GM21529 (cell line): ENCODE measurements around the gene PRKD2.
"Not testable (repeated sequence)": the region's sequence is repeated elsewhere in the genome, so short reads cannot be mapped to it uniquely, and the experiment has no call there.

ENCODE experiments used
- ATAC-seq: cut with Tn5 transposase; IDR thresholded peaks from one replicate; pipeline ENCODE4 v1.9.1; 2021; ENCODE audit not compliant: unreplicated experiment

PRKD2 gene

DNA sequence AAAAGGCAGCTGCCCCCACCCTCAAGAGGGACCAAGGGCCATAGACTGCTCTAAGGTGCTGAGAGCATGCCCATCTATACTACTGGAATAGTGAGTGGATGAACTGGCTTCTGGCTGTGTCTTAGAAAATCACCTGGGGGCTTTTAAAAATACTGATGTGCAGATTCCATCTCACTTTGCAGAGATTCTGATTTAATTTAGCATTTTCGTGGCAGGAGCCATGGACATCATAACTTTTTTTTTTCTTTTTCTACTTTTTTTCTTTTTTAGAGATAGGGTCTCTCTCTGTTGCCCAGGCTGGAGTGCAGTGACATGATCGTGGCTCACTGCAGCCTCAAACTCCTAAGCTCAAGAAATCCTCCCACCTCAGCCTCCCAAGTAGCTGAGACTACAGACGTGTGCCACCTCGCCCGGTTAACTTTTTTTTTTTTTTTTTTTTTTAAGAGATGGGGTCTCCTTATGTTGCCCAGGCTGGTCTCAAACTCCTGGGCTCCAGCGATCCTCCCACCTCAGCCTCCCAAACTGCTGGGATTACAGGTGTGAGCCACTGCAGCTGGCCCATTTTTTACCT is 4.1 kb downstream of the PRKD2 start:
- ATAC-seq, result not testable (repeated sequence)

DNA sequence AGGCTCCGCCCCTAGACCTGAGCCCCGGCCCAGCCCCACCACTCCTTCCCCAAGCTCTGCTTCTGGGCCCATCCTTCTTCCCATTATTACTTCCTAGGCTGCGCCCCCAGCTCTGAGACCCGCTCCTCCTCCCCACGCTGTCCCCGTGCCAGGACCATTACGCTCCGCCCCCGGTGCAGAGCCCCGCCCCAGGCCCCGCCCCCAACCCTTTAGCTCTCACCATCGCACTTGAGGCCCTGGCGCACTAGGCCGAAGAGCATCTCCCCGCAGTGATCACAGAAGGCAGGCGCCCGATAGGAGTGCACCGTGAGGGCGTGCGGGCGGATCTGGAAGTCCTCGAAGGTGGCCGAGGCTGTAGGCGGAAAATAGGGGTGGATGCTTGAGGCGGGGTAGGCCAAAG is 6.2 kb downstream of the PRKD2 start:
- no peak for ATAC-seq

DNA sequence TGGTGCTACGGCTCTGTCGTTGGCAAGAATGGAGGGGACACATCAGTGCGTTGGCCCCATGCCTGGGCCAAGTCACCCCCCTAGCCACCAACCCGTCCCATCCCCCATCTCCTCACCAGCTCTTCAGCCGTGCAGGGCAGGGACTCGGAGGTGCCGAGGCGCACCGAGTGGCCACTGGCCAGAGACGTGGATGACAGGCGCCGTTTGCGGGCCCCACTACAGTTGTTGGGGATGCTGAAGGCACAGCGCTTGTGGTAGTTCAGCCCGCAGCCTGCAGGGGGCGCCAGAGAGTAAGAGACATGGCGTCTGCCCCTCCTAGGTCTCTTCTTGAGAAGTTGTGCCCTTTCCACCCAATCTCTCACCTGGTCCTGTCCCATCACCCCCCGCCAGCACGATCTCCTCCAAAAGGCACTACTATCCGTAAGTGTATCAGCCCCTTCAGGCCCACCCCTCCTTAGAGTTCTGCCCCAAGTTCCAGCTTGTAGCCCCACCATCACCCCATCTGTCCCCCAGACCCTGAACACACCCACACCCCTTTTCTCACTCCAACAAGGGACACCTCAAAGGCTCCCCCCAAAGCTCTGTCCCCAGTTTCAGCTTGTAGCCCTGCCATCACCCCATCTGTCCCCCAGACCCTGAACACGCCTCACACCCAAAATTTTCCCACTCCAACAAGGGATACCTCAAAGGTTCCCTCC is 12.4 kb downstream of the PRKD2 start:
- ATAC-seq, result no peak

DNA sequence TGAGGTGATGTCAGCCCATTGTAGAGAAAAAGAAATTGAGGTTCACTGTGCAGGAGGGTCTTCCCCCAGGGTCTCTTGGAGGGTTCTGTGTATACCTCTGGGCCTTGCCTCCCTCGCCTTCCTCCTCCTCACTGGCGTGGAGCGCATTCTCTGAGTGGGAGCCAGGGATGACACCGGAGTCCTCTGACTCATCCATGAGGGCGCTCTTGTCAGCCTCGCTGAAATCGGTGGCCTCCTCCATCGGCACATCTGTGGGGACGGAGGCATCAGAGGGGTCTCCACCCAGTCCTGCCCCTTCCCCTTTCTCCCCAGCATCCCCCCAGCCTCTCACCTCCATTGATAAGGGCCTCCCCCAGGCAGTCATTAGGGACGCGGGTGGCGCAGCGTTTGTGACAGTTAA is 16.2 kb downstream of the PRKD2 start:
- no peak for ATAC-seq

DNA sequence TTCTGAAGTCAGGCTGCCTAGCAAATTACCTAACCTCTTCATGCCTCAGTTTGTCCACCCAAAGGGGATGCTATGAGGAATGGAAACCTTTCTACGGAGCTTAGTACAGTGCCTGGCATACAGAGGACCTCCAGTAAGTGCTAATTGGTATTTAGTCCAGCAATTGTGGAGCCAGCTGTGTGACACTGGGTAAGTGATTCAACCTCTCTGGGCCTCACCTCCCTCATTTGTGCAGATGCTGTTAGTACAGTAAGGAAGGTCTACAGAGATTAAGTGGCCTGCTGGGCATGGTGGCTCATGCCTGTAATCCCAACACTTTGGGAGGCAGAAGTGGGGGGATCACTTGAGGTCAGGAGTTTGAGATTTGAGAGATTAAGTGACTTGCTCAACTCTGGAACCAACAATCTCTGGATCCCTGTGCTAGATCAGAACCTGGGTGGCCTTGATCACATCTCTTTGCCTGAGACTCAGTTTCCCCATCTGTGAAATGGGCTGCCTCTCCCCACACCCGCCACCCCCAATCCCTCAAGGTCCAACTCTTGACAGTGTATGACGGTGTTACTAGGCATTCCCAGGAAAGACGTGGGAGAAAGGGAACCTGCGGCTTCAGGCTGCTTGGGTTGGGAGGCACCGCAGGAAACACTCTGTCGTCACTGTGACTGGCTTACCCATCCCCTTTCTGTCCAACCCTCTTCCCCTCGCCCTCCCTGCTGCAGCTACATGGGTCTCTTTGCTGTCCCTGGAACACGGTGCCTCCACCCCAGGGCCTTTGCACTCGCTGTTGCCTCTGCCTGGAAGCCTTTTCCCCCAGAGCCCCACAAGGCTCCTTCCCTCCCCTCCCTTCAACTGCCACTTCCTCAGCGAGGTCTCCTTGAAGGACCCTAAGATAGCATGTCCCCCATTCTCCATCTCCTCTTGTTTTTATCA is 18.3 kb downstream of the PRKD2 start:
- no peak for ATAC-seq

DNA sequence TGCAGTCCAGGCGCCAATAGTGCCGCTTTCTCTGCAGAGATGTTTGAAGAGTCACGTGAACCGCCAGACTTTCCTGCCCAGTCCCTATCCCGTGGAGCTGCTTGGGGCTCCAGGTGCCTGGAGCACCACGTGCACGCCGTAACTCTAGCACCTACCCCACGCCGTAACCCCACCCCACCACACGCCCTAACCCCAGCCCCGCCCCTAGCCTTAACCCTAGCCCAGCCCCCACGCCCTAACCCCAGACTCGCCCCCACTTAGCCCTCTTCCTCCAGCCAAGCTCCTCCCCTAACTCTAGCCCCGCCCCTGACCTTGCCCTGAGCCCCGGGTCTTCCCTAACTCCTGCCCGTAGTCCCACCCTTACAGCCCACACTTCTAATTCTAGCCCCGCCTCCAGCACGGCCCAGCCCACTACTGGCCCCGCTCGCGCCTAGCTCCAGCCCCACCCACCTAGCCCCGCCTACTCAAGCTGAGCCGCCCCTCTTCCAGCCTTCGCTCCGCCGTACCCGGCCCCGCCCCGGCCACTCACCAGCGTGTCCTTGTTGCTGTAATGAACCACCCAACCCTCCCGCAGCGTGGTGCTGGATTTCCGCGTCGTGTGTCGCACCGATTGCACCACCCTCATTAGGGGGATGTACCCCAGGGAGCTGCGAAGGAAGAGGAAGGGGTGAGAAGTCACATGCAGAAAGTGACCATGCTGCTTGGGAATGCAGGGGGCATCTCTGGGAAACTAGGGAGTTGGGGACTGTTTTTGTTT is 19.5 kb downstream of the PRKD2 start:
- no peak for ATAC-seq

DNA sequence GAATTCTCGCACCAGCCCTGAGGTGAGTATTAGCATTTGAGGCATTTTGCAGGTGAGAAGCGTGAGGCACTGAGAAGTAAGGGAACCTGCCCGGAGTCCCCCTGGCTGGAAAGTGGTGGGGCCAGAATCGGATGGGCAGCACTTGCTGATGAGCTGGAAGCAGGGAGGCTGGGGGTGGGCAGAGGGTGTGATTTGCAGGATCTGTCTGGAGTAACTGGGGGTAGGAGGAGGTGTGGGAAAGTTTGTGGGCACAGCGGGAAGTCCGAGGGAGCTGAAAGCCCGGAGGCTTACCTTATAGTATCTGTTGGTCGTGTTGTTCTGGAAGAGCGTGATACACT is 20.1 kb downstream of the PRKD2 start:
- no peak for ATAC-seq

DNA sequence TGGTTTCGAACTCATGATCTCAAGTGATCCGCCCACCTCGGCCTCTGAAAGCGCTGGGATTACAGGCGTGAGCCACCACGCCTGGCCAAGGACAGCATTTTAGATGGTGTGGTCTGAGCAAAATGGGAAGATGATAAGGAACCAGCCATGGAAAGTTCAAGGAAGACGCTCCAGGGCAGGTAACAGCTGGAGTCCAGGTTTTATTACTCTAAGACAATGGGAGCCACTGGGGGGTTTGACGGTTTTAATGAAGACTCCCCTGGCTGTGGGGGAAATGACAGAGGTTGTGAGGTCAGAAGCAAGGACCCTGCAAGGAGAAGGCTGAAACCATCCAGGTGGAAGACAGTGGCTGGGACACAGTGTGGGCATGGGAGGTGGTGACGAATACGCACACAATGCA is 20.9 kb downstream of the PRKD2 start:
- no peak for ATAC-seq

DNA sequence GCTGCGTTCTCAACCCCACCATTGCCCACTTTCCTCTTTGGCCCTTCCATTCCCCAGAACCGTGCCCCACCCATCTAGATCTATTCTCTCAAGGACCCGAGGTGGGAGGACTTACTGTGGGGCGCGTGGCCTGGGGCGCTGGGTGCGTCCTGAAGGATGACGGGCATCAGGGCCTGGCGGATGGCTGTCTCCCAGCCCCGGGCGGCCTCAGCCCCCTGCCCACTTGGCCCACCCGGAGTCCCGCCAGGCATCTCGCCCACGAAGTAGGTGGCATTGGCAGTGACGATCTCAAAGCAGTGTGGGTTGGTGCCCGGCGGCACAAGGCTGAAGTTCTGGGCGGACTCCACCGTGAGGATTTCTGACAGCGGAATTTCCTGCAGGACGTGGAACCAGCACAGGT is 23.2 kb downstream of the PRKD2 start:
- no peak for ATAC-seq

DNA sequence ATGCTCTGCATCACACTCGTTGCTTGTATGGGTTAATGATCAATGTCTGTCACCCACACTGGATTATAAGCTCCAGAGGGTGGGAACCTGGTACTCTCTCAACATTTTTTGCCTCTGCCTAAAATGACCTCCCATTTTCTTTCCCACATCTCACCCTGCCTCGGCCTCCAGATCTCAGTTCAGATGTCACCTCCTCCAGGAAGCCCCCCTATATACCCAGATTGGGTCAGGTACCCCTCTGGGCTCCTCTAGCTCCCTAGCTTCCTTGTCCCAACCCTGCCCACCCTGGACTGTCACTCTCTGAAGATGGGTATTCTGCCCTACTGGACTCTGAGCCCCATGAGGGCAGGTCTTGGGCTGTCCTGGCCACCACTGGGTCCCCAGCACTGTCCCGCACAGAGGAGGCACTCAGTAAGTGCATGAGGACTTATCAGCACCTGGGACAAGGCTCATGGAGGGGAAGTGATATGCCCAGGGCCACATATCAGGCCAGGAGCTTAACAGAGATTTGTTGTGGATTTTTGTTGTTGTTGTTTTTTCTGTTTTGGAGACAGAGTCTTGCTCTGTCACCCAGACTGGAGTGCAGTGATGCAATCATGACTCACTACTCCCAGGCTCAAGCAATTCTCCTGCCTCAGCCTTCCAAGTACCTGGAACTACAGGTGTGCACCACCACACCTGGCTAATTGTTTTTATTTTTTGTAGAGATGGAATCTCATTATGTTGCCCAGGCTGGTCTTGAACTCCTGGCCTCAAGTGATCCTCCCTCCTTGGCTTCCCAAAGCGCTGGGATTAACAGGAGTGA is 23.8 kb downstream of the PRKD2 start:
- no peak for ATAC-seq

DNA sequence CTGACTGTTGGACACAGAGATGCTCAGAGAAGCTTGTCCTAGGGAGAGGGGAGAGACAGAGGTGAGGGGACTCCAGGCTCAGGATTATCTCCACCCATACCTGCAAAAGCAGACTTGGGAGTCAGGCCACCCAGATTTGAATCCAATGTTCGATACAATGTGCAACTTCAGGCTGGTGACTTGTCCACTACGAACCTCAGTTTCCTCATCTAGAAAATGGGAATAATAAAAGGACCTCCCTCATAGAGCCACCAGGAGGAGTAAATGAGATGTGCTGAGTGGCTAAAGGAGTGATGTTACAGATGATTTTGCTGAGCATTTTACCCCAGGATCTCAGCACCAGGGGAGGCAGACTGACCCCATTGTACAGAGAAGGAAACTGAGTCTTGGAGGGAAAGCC is 25.0 kb downstream of the PRKD2 start:
- no peak for ATAC-seq

DNA sequence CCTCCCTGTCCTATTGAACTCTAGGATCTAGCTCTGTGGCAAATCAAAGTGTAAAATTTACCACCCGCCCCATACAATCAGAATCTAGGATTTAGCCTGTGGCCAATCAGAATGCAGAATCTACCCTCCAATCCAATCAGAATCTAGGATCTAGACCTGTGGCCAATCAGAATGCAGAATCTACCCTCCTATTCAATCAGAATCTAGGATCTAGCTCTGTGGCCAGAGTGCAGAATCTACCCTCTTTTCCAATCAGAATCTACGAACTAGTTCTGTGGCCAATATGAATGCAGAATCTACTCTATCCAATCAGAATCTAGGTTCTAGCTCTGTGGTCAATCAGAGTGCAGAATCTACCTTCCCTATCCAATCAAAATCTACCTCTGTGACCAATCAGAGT is 25.8 kb downstream of the PRKD2 start:
- no peak for ATAC-seq

DNA sequence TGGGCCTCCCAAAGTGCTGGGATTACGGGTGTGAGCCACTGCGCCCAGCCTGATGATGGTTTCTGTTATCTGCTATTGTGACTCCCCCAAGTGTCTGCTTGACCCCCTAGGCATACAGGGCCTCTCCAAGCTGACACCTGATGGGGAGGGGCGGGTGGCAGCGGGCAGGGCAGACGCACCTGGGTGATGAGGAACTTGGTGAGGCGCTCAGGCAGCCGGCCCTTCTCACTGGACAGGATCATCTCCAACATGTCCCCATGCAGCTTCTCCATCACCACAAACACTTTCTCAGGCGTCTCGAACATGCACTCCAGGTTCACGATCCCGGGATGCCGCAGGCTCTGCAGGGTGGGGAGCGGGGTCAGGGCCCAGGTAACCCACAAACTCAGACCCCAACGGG is 27.6 kb downstream of the PRKD2 start:
- no peak for ATAC-seq

DNA sequence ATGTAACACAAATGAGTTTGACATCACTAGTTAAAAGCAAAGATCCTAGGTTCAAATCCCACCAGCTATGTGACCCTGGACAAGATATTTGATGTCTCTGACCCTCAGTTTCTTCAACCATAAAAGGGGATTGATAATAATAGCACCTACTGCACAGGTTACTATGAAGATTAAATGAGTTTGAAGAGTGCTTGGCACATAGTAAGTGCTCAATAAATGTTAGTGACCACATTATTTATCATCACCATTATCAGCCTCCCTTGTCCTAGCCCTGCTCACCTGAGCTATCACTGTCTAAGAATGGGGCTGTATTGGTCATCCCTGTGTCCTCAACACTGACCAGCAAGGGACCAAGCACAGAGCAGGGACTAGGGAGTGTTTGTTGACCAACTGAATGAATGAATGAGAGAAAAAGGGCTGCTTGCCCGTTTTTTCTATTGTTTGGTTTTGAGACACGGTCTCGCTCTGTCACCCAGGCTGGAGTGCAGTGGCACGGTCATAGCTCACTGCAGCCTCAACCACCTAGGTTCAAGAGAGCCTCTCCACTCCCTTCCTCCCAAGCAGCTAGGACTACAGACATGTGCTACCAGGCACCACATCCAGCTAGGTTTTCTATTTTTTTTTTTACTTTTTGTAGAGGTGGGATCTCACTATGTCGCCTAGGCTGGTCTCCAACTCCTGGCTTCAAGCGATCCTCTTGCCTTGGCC is 29.3 kb downstream of the PRKD2 start:
- ATAC-seq, result no peak

DNA sequence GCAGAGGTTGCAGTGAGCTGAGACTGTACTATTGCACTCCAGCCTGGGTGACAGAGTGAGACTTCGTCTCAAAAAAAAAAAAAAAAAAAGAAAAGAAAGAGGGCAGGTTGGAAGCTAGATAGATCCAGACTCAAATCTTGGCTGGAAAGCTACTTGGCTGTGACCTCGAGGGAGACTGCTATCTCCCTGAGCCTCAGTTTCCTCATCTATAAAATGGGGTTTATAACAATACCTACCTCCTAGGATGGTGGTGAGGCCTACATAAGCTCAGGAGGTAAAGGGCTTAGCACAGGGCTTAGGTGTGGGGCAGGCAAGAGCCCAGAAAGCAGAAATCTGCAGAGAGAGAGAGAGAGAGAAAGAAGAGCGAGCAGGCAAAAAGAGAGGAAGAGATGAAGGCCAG is 31.7 kb downstream of the PRKD2 start:
- no peak for ATAC-seq

DNA sequence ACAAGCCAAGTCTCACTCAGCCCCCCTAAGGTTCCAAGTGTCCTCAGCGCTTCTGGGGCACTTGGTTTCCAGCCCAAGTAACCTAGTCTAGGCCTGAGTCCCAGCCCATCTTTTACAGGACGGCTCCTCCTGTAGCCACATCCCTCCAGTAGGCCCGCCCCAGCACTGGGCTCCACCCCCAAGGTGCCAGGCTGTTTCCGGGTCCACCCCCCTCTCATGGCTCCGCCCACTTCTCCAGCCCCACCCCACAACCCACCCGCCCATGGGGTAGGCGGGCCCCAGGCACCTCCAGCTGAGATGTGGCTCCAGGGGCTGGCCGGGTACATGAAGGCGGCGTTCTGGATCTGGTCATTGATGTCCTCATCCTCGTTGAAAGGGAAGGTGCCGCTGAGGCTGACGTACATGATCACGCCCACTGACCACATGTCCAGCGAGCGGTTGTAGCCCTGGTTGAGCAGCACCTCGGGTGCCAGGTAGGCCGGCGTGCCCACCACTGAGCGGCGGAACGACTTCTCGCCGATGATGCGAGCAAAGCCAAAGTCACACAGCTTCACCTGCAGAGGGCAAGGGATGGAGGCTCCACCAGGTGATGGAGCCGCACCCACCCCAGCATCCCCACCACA is 38.7 kb downstream of the PRKD2 start:
- no peak for ATAC-seq

DNA sequence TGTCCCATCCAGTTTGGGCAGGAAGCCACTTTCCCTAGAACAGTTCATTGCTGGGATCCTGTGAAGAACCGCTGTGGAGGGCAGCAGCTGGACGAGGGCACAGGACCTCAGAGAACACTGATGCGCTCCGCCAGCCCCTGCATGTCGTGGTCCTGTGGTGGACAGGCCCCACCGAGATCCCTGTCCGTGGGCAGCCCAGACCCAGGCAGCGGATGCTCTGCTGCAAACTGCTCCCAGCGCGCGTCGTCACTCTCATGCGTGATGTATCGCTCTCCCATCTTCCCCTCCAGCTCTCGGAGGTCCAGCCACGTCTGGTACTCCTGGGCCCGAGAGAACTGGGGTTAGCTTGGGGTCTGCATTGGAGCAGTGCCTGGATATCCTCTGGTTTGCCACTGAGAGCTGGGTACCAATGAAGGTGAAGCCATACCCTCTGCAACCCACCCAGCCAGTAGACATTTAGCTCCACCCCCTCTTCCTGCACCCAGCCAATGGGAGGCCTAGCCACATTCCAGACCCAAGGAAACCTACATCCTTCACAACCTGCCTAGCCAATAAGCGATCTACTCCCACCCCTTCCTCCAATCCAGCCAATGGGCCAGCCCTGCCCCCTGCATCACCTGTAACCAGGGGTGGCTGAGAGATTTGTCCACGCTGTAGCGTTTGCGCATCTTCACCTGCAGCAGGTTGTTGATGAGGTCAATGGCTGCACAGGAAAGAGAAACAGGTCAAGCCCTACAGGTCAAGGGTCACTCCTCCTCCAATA is 42.3 kb downstream of the PRKD2 start:
- ATAC-seq, result no peak

DNA sequence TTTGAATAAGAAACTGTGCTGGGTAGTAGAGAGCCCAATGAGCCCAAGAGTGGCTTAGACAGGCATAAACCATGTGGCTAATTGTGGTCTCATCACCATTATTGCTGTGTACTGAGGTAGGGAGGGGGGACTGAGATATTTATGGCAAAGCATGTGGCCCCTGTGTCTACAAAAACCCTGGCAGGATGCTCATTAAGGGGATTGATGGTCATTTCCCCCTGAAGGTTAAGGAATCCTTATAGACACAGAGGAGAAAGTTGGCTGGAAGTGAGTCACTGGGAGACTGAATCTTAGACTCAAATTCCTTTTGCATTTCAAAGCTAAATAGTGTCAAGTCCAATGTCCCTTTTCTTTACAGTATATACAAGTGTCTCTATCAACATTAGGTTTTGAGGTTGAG is 46.1 kb downstream of the PRKD2 start:
- ATAC-seq, result no peak

DNA sequence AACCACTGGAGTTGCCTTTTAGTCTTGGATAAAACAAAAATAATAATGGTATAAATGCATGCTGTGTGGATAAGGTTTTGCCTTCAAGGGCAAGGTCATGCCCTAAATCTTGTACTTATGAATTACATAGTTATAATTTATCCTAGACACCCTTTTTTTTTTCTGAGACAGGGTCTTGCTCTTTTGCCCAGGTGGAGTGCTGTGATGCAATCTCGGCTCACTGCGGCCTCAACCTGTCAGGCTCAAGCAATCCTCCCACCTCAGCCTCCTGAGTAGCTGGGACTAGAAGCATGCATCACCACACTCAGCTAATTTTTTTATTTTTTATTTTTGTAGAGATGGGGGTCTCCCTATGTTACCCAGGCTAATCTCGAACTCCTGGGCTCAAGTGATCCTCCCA is 48.3 kb downstream of the PRKD2 start:
- no peak for ATAC-seq
